ENCODE measurements around the gene COIL.

DNA sequence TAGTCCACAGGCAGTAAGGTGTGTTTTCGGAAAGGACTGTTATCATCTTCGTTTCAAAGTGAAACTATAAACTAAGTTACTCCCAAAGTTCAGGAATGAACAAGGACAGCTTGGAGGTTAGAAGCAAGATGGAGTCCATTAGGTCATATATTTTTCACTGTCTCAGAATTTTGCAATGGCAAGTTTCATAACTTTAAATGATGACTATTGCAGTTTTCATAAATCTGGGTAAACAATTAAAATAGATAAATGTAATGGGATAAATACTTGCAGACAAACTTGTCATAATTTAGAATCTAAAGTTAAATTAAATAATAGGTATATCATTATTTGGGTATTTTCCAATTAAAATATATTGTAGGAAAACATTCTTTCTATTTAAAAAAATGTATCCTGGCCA, 32.3 kb downstream of the COIL start:
- TF ChIP-seq, protein P1, sequence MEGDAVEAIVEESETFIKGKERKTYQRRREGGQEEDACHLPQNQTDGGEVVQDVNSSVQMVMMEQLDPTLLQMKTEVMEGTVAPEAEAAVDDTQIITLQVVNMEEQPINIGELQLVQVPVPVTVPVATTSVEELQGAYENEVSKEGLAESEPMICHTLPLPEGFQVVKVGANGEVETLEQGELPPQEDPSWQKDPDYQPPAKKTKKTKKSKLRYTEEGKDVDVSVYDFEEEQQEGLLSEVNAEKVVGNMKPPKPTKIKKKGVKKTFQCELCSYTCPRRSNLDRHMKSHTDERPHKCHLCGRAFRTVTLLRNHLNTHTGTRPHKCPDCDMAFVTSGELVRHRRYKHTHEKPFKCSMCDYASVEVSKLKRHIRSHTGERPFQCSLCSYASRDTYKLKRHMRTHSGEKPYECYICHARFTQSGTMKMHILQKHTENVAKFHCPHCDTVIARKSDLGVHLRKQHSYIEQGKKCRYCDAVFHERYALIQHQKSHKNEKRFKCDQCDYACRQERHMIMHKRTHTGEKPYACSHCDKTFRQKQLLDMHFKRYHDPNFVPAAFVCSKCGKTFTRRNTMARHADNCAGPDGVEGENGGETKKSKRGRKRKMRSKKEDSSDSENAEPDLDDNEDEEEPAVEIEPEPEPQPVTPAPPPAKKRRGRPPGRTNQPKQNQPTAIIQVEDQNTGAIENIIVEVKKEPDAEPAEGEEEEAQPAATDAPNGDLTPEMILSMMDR (conservative IDR thresholded peaks at IDR 0.05; ENCODE audit: low read length) = no peak
- no peak for TF ChIP-seq EZH2phosphoT487 (IDR thresholded peaks at IDR 0.05; ENCODE audit: borderline replicate concordance, low read depth, low read length)
